AG09309 (cell line): ENCODE results near the gene TOP2A.

Experiments
- DNase-seq: peaks from one replicate; pipeline ENCODE4 v3.0.0-alpha.2; 2010; ENCODE audit warnings: low read depth
- H3K4me3 ChIP-seq: 2 replicates; pipeline ENCODE4 v1.5.1; 2011; ENCODE audit warnings: mild to moderate bottlenecking, low read depth, low read length, moderate library complexity; ENCODE audit not compliant: control insufficient read depth
- CTCF ChIP-seq: IDR thresholded peaks from 2 replicates; pipeline ENCODE4 v1.5.1; 2011; ENCODE audit warnings: mild to moderate bottlenecking, low read depth, low read length, inconsistent platforms; ENCODE audit not compliant: insufficient read depth, control insufficient read depth; ENCODE audit errors: missing control alignments

TOP2A gene

GRCh38 chr17:40447806-40448205 is 30.1 kb upstream of the TOP2A start:
- no peak for DNase-seq
- TF ChIP-seq CTCF, result no peak
- peak overlapping the region; percentile 37 for H3K4me3 ChIP-seq

- DNase-seq, result no peak
- peak overlapping the region; percentile 37 for H3K4me3 ChIP-seq
- no peak for TF ChIP-seq CTCF
Observed at GRCh38 chr17:40447148-40447644, 29.5 kb upstream of the TOP2A start.

- TF ChIP-seq CTCF, result peak; percentile 18
- DNase-seq, result no peak
- peak overlapping the region; percentile 97 for H3K4me3 ChIP-seq
Observed at GRCh38 chr17:40445751-40446468, 28.2 kb upstream of the TOP2A start.

GRCh38 chr17:40443988-40444899 is 26.5 kb upstream of the TOP2A start:
- no peak for TF ChIP-seq CTCF
- DNase-seq, result no peak
- peak overlapping the region; percentile 97 for H3K4me3 ChIP-seq

- TF ChIP-seq CTCF, result peak; percentile 42
- H3K4me3 ChIP-seq, result peak within 1 kb of the TSS; percentile 97
- no peak for DNase-seq
Observed at GRCh38 chr17:40443196-40443987, 25.7 kb upstream of the TOP2A start, which contains the start of gene IGFBP4. IGFBP4 (plus strand) TSS chr17:40443450; CDS start chr17:40443736, 286 bp downstream.
